Gastrocnemius medialis (tissue), 4 donors: ENCODE measurements around the gene KATNA1. TPM values are rescaled to one million over a fixed set of nuclear protein-coding genes. Genes with fewer than 3 reads are reported as not detected.

Source experiments
- ATAC-seq, 2 donors: fragments of 150-250 bp; one replicate each; pipeline ENCODE4 v1.9.1; 2016
- DNase-seq, 2 donors: peaks; one replicate each; pipeline ENCODE4 v3.0.0-alpha.2; 2019
- H3K27ac ChIP-seq, 4 donors: fragments of 200-600 bp; sonication (generic); 1 replicate in 1 of 4; 2 replicates in 3 of 4; pipeline ENCODE4 v1.5.1; 2016 to 2018; ENCODE audit warnings: mild to moderate bottlenecking in 2 of 4, moderate library complexity in 1 of 4
- H3K27me3 ChIP-seq, 3 donors: fragments of 200-600 bp; sonication (generic) in 2 of 3; 1 replicate in 1 of 3; 2 replicates in 2 of 3; pipeline versions ENCODE4 v1.5.1 to v1.6.0; 2016 to 2019; ENCODE audit warnings: mild to moderate bottlenecking in 1 of 3, moderate library complexity in 1 of 3
- H3K36me3 ChIP-seq, 2 donors: fragments of 200-600 bp; sonication (generic) in 1 of 2; one replicate each; pipeline ENCODE4 v1.5.1; 2017 to 2018
- H3K4me1 ChIP-seq, 2 donors: fragments of 200-600 bp; sonication (generic) in 1 of 2; one replicate each; pipeline ENCODE4 v1.5.1; 2016 to 2017; ENCODE audit warnings: mild to moderate bottlenecking in 2 of 2
- H3K4me3 ChIP-seq, 4 donors: fragments of 200-600 bp; sonication (generic) in 3 of 4; 1 replicate in 1 of 4; 2 replicates in 3 of 4; pipeline ENCODE4 v1.5.1; 2016 to 2019; ENCODE audit warnings: mild to moderate bottlenecking in 2 of 4
- H3K9me3 ChIP-seq, 3 donors: fragments of 200-600 bp; sonication (generic) in 2 of 3; 1 replicate in 1 of 3; 2 replicates in 2 of 3; pipeline ENCODE4 v1.5.1; 2016 to 2019
- POLR2A ChIP-seq, 2 donors: fragments of 450-650 bp; IDR thresholded peaks; one replicate each; pipeline ENCODE4 v1.6.1; 2017; ENCODE audit warnings: antibody characterized with exemption in 2 of 2, mild to moderate bottlenecking in 2 of 2, moderate library complexity in 2 of 2
- in situ Hi-C, 4 donors: fragments of 200-750 bp; cut with MboI; loops; one replicate each; pipeline versions ENCODE4 v1.15.0 to v1.8.0; 2017; ENCODE audit warnings: low sequenced_read_pairs in 4 of 4
- intact Hi-C: fragments of 100-400 bp; cut with DNase I; formaldehyde crosslinking; loops from one replicate; pipeline ENCODE4 v1.15.1; 2023; ENCODE audit warnings: low total_unique reads
- total RNA-seq, 4 donors: library from RNA; depleted of rRNA; stranded (reverse); fragments of >200 nt; gene quantifications; one replicate each; pipeline versions ENCODE4 v1.1.0 to v1.2.3, GENCODE V29; 2016
- TF ChIP-seq, protein P1 (sequence below), 5 experiments: fragments of 450-650 bp in 3 of 5; fragments of 200-600 bp in 2 of 5; sonication (generic) in 2 of 5; IDR thresholded peaks in 4 of 5; conservative IDR thresholded peaks in 1 of 5; 1 replicate in 4 of 5; 2 replicates in 1 of 5; pipeline ENCODE4 v1.5.1; 2016 to 2019; ENCODE audit warnings: antibody characterized with exemption in 5 of 5, mild to moderate bottlenecking in 3 of 5, moderate library complexity in 3 of 5

KATNA1 gene
- total RNA-seq, 4 donors from 2014 or later = 16.0 to 29.3 (median 26.0) TPM

DNA sequence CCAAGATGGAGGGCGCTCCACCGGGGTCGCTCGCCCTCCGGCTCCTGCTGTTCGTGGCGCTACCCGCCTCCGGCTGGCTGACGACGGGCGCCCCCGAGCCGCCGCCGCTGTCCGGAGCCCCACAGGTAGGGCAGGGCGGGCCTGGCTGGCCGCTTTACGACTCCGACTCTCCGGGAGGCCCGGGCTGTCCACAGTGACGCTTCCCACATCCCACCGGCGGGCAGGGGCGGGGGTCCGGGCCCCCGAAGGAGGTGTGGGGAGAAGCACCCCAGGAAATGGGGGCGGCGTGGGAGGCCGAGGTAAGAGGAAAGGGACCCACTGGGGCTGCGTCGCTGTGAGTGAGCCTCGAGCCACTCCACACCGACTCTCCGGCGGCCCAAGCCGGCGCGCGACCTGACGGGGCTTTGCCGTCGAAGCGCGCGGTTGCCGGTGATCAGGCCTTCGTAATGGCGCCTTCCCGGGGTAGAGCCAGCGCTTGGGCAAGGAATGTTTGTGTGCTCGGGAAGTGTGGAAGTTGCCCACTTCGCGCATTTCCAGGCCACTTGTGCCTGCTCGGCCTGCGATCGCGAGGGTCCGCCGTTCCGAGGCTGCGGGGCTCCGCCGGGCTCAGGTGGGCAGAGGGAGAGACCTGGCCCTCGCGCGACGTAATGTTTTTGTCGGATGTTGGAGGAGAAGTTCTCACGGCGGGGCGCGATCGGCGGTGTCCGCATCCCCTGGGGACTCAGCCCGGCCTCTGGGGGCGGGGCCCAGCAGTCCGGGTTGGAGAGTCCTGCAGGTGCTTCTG is 81.9 kb downstream of the KATNA1 start:
- in situ Hi-C loops (no loop called here), intact Hi-C loops (loop anchor here (1.0 to 5.0 kb wide), 5 partner anchors 20 to 361 kb away; partner anchors contain the start of genes KATNA1, NUP43, PCMT1 and PPIL4)
- Histone ChIP-seq H3K9me3 (no peaks in the 10 kb centered on the region), H3K4me1 (peaks cover 14 to 22% of the 10 kb centered on the region in 2 donors), H3K27ac (peak overlapping the region; percentile 89 to 96 (median 94)), H3K36me3 (no peaks in the 10 kb centered on the region), H3K27me3 (no peaks in the 10 kb centered on the region), H3K4me3 (peak overlapping the region; percentile 90 to 97 (median 95))
- DNase-seq (peak in 1 of 2 donors; percentile 34), ATAC-seq (peak; percentile 55 to 58)
- TF ChIP-seq, protein P1, sequence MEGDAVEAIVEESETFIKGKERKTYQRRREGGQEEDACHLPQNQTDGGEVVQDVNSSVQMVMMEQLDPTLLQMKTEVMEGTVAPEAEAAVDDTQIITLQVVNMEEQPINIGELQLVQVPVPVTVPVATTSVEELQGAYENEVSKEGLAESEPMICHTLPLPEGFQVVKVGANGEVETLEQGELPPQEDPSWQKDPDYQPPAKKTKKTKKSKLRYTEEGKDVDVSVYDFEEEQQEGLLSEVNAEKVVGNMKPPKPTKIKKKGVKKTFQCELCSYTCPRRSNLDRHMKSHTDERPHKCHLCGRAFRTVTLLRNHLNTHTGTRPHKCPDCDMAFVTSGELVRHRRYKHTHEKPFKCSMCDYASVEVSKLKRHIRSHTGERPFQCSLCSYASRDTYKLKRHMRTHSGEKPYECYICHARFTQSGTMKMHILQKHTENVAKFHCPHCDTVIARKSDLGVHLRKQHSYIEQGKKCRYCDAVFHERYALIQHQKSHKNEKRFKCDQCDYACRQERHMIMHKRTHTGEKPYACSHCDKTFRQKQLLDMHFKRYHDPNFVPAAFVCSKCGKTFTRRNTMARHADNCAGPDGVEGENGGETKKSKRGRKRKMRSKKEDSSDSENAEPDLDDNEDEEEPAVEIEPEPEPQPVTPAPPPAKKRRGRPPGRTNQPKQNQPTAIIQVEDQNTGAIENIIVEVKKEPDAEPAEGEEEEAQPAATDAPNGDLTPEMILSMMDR (IDR thresholded peaks at IDR 0.05 in 4 of 5, conservative IDR thresholded peaks at IDR 0.05 in 1 of 5) = no peak
- peak; percentile 46 to 56 for TF ChIP-seq POLR2A (IDR thresholded peaks at IDR 0.05)

DNA sequence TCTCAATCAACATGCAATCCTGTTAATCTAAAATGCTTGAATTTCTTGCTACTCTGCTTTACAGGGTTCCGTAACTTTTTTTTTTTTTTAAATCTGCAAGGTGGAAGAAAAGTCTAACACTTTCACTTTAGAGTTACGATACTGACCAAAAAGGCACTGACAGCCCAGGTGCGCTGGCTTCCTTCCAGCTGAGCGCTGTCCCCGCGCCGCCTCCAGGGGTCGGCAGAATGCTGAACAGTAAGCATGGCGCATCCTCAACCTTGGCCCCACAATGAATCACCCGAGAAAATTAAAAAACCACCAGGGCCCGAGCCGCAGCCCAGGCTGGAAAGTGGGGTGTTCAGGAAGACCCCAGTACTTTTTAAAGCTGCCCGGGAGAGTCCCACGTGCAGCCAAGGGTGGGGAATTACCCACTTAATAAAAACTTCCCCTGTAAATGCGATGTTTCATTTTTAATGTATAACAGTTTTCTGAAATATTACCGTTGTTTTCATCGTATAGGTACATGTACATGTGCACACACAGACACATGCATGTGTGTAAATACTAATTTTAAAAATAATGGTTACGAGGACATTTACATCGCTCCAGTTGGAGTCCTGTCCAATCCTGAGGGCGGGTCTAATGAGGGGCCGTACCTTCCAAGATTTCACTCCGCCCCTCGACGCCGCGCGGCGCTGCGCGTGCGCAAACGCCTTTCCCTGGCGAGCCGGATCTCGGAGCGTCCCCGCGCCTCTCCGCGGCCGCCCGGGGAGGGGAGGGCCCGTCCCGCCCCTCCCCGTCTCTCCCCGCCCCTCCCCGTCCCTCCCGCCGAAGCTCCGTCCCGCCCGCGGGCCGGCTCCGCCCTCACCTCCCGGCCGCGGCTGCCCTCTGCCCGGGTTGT is 82.7 kb downstream of the KATNA1 start, which contains the start of gene GINM1:
Gene GINM1, plus strand, starts transcription at position 849 of the 883 bp plus-strand sequence. CDS start 40 bp downstream, outside the sequence.
- in situ Hi-C loops = no loop called here
- H3K4me3 ChIP-seq = peak within 1 kb of the TSS; percentile 90 to 97 (median 95)
- H3K36me3 ChIP-seq = no peaks in the 10 kb centered on the region
- intact Hi-C loops = loop anchor here (1.0 to 5.0 kb wide), 5 partner anchors 19 to 362 kb away; partner anchors contain the start of genes KATNA1, NUP43, PCMT1 and PPIL4
- ATAC-seq = peak; percentile 90 to 93
- no peaks in the 10 kb centered on the region for H3K27me3 ChIP-seq
- H3K9me3 ChIP-seq = no peaks in the 10 kb centered on the region
- no peak for TF ChIP-seq POLR2A (IDR thresholded peaks at IDR 0.05)
- TF ChIP-seq, protein P1 (IDR thresholded peaks at IDR 0.05 in 4 of 5, conservative IDR thresholded peaks at IDR 0.05 in 1 of 5) = peak; percentile 58 to 76 (median 66)
- peak within 1 kb of the TSS; percentile 89 to 96 (median 94) for H3K27ac ChIP-seq
- DNase-seq = peak; percentile 84 to 92
- peaks cover 14 to 22% of the 10 kb centered on the region in 2 donors for H3K4me1 ChIP-seq

DNA sequence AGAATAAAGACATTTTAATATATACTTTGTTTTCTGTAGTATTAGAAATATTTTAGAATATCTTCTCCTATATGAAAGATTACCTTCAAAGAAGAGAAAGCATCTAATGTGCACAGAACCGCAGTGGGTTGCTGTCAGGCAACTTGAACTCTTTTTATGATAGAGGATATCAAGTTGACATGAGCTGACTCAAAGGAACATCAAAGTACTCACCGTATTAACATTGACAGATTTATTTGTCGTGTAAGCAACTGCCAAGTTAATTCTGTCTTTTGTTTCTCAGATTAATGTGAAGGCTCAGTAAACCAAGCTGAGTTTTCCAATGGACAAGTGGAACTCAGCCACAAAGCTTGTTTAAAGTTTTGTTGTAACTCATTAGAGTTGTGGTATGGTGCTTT is 84.6 kb downstream of the KATNA1 start:
- intact Hi-C loops = no loop called here
- ATAC-seq (no peak), DNase-seq (no peak)
- no peaks in the 10 kb centered on the region for H3K27me3 ChIP-seq
- TF ChIP-seq, protein P1 (IDR thresholded peaks at IDR 0.05 in 4 of 5, conservative IDR thresholded peaks at IDR 0.05 in 1 of 5) = no peak
- TF ChIP-seq POLR2A (IDR thresholded peaks at IDR 0.05) = no peak
- H3K9me3 ChIP-seq = no peaks in the 10 kb centered on the region
- no peaks in the 10 kb centered on the region for H3K36me3 ChIP-seq
- in situ Hi-C loops = no loop called here
- peaks cover 14 to 22% of the 10 kb centered on the region in 2 donors for H3K4me1 ChIP-seq
- no peak overlapping the region for H3K4me3 ChIP-seq
- H3K27ac ChIP-seq = peak overlapping the region in 2 of 4 donors; percentile 75 to 85

DNA sequence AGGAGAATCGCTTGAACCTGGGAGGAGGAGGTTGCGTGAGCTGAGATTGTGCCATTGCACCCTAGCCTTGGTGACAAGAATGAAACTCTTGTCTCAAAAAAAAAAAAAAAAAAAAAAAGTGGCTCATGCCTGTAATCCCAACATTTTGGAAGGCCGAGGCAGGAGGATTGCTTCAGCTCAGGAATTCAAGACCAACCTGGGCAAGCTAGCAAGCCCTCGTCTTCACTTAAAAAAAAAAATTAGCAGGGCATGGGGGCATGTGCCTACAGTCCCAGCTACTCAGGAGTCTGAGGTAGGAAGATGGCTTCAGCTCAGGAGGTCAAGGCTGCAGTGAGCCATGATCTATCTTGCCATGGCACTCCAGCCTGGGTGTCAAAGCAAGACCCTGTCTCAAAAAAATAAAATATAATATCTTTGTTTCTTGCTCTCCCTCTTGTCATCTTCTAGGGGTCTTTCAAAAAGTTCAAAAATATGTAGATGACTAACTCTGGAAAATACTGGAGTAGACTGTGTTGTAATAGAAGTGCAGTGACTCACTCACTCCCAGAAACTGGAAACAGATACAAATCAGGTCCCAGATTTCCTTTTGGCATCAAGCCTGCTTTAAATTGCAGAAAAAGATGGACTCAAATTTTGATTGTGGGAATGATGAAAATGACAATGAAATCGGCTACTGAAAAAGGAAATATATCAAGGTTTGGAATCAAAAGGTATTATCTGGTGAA is 85.1 kb downstream of the KATNA1 start:
- H3K36me3 ChIP-seq = no peaks in the 10 kb centered on the region
- DNase-seq = no peak
- H3K27me3 ChIP-seq = no peaks in the 10 kb centered on the region
- TF ChIP-seq POLR2A (IDR thresholded peaks at IDR 0.05) = no peak
- TF ChIP-seq, protein P1 (IDR thresholded peaks at IDR 0.05 in 4 of 5, conservative IDR thresholded peaks at IDR 0.05 in 1 of 5) = no peak
- no peak overlapping the region for H3K4me3 ChIP-seq
- H3K27ac ChIP-seq = peak overlapping the region in 2 of 4 donors; percentile 75 to 85
- in situ Hi-C loops (no loop called here), intact Hi-C loops (no loop called here)
- no peaks in the 10 kb centered on the region for H3K9me3 ChIP-seq
- peaks cover 14 to 20% of the 10 kb centered on the region in 2 donors for H3K4me1 ChIP-seq
- ATAC-seq = no peak
